CD4-positive, alpha-beta memory T cell (primary cell): ENCODE data around the gene MARF1. TPM values are rescaled to one million over a fixed set of nuclear protein-coding genes. Genes with fewer than 3 reads are reported as not detected.
"Not testable (repeated sequence)": the region's sequence is repeated elsewhere in the genome, so short reads cannot be mapped to it uniquely, and the experiment has no call there.

Experiments used
- CTCF ChIA-PET: fragments of 350-600 bp; sonication (Branson Sonifier 250); formaldehyde crosslinking; loops from one replicate; lab custom pipeline; 2021; ENCODE audit warnings: inconsistent platforms; ENCODE audit not compliant: partially characterized antibody; lab: Charles Lee
- POLR2A ChIA-PET: fragments of 350-600 bp; sonication (Branson Sonifier 250); formaldehyde crosslinking; loops from one replicate; lab custom pipeline; 2021; ENCODE audit not compliant: partially characterized antibody; lab: Charles Lee
- DNase-seq, 5 donors: peaks; one replicate each; pipeline versions ENCODE4 v3.0.0 to v3.0.0-alpha.2; 2020 to 2022; ENCODE audit warnings: mixed read lengths in 1 of 5
- H3K27ac ChIP-seq: one replicate; pipeline ENCODE4 v1.7.0; 2013; ENCODE audit warnings: low read depth, low read length
- H3K27me3 ChIP-seq: 2 replicates; pipeline ENCODE4 v1.7.0; 2013; ENCODE audit warnings: mild to moderate bottlenecking, low read length, moderate library complexity; ENCODE audit not compliant: insufficient read depth
- H3K36me3 ChIP-seq: 2 replicates; pipeline ENCODE4 v1.7.0; 2013; ENCODE audit warnings: mild to moderate bottlenecking, low read length, moderate library complexity; ENCODE audit not compliant: insufficient read depth
- H3K4me1 ChIP-seq: 2 replicates; pipeline ENCODE4 v1.7.0; 2013; ENCODE audit warnings: mild to moderate bottlenecking, low read length, moderate library complexity; ENCODE audit not compliant: insufficient read depth
- H3K4me3 ChIP-seq, 2 donors: one replicate each; pipeline ENCODE4 v1.7.0; 2013; ENCODE audit warnings: low read length in 2 of 2, mild to moderate bottlenecking in 1 of 2
- H3K9me3 ChIP-seq, 2 donors: one replicate each; pipeline ENCODE4 v1.7.0; 2013; ENCODE audit warnings: low read length in 2 of 2, control low read depth in 1 of 2; ENCODE audit not compliant: control insufficient read depth in 1 of 2
- H3K27ac Mint-ChIP-seq, 7 donors: one replicate each; pipeline ENCODE4 v1.8.0; 2020 to 2021; ENCODE audit warnings: mixed read lengths in 7 of 7, mild to moderate bottlenecking in 6 of 7, inconsistent platforms in 3 of 7, moderate library complexity in 3 of 7
- H3K27me3 Mint-ChIP-seq, 2 donors: one replicate each; pipeline ENCODE4 v1.8.0; 2020 to 2021; ENCODE audit warnings: mixed read lengths in 2 of 2
- H3K36me3 Mint-ChIP-seq, 2 donors: one replicate each; pipeline ENCODE4 v1.8.0; 2020 to 2021; ENCODE audit warnings: mixed read lengths in 2 of 2, inconsistent platforms in 1 of 2, mild to moderate bottlenecking in 1 of 2
- H3K4me1 Mint-ChIP-seq, 4 donors: one replicate each; pipeline ENCODE4 v1.8.0; 2020 to 2021; ENCODE audit warnings: mixed read lengths in 4 of 4, mild to moderate bottlenecking in 1 of 4
- H3K4me3 Mint-ChIP-seq, 8 donors: one replicate each; pipeline ENCODE4 v1.8.0; 2020 to 2021; ENCODE audit warnings: mixed read lengths in 8 of 8, mild to moderate bottlenecking in 7 of 8, moderate library complexity in 6 of 8, inconsistent platforms in 3 of 8
- H3K9me3 Mint-ChIP-seq, 8 donors: one replicate each; pipeline ENCODE4 v1.8.0; 2020 to 2021; ENCODE audit warnings: mixed read lengths in 8 of 8, mild to moderate bottlenecking in 5 of 8, inconsistent platforms in 3 of 8, moderate library complexity in 1 of 8
- intact Hi-C: fragments of 100-400 bp; cut with micrococcal nuclease; formaldehyde crosslinking; loops from one replicate; pipeline ENCODE4 v1.15.1; 2023
- polyA plus RNA-seq, 2 donors: library from polyadenylated mRNA; unstranded; fragments of 300-500 nt; fragmentation: Illumina TruSeq; gene quantifications; one replicate each; pipeline ENCODE4 v1.2.3, GENCODE V29; 2021
- total RNA-seq, 2 experiments: library from RNA; stranded (reverse); gene quantifications; one replicate each; pipeline ENCODE4 v1.2.3, GENCODE V29; 2021

Gene MARF1
- total and polyA plus RNA-seq, 4 experiments from 2014 or later = 6.8 to 235 (median 121) TPM

- H3K36me3 Mint-ChIP-seq = peaks cover 7 to 49% of the 10 kb centered on the region in 2 donors
- not testable (repeated sequence) for H3K27me3 Mint-ChIP-seq, H3K4me3 Mint-ChIP-seq
These were observed 12.6 kb upstream of the MARF1 start for GRCh38 chr16:15655561-15655960.

GRCh38 chr16:15654591-15654990 lies 11.6 kb upstream of the MARF1 start:
- DNase-seq = no peak
- H3K4me1 Mint-ChIP-seq = peaks cover 42 to 75% (median 57%) of the 10 kb centered on the region in 4 donors
- Histone ChIP-seq H3K4me1 (peaks cover 73% of the 10 kb centered on the region), H3K9me3 (no peaks in the 10 kb centered on the region), H3K4me3 (no peak overlapping the region), H3K27me3 (no peaks in the 10 kb centered on the region), H3K27ac (no peak overlapping the region), H3K36me3 (peaks cover 7% of the 10 kb centered on the region)
- H3K27ac Mint-ChIP-seq = peak overlapping the region in 5 of 7 donors; percentile 6 to 98 (median 47)
- POLR2A ChIA-PET = interaction anchor here (0.6 kb wide), 1 partner anchor 351 kb away, joined by 4 read pairs; no protein-coding TSS in a partner anchor
- H3K27me3 Mint-ChIP-seq = no peaks in the 10 kb centered on the region
- CTCF ChIA-PET = interaction anchor here (0.9 kb wide), 1 partner anchor 13 kb away, joined by 3 read pairs; no protein-coding TSS in a partner anchor
- H3K9me3 Mint-ChIP-seq = no peaks in the 10 kb centered on the region
- intact Hi-C loops = no loop called here
- peaks cover 5 to 50% of the 10 kb centered on the region in 2 donors for H3K36me3 Mint-ChIP-seq
- no peak overlapping the region for H3K4me3 Mint-ChIP-seq

More at GRCh38 chr16:15655561-15655960, 12.6 kb upstream of the MARF1 start:
- H3K9me3 Mint-ChIP-seq, H3K27me3 ChIP-seq, H3K36me3 ChIP-seq, H3K27ac ChIP-seq, DNase-seq, H3K4me3 ChIP-seq, CTCF ChIA-PET, H3K9me3 ChIP-seq, intact Hi-C loops: not testable (repeated sequence)
- Mint-ChIP-seq H3K27ac (peak overlapping the region in 1 of 7 donors; percentile 63), H3K4me1 (peaks cover 46 to 78% (median 63%) of the 10 kb centered on the region in 4 donors)
- POLR2A ChIA-PET = interaction anchor here (0.6 kb wide), 1 partner anchor 212 kb away, joined by 3 read pairs; no protein-coding TSS in a partner anchor
- H3K4me1 ChIP-seq = peaks cover 80% of the 10 kb centered on the region

- DNase-seq = no peak
- H3K27ac Mint-ChIP-seq = peak overlapping the region; percentile 47 to 98 (median 64)
- ChIA-PET CTCF (interaction anchor here (1.1 to 2.9 kb wide), 3 partner anchors 9 to 19 kb away, joined by 3 to 16 read pairs (median 3); partner anchors contain the start of gene MARF1), POLR2A (interaction anchor here (1.1 to 1.4 kb wide), 3 partner anchors 10 to 18 kb away, joined by 4 to 6 read pairs (median 4); partner anchors contain the start of gene MARF1)
- peaks cover 5 to 46% of the 10 kb centered on the region in 2 donors for H3K36me3 Mint-ChIP-seq
- H3K4me3 Mint-ChIP-seq = peak overlapping the region; percentile 49 to 99 (median 65)
- Histone ChIP-seq H3K9me3 (no peaks in the 10 kb centered on the region), H3K27me3 (no peaks in the 10 kb centered on the region), H3K4me1 (peaks cover 64% of the 10 kb centered on the region), H3K36me3 (peaks cover 7% of the 10 kb centered on the region), H3K4me3 (no peak overlapping the region), H3K27ac (no peak overlapping the region)
- peaks cover 35 to 66% (median 51%) of the 10 kb centered on the region in 4 donors for H3K4me1 Mint-ChIP-seq
- no peaks in the 10 kb centered on the region for H3K27me3 Mint-ChIP-seq
- intact Hi-C loops = no loop called here
- no peaks in the 10 kb centered on the region for H3K9me3 Mint-ChIP-seq
These were observed 10.3 kb upstream of the MARF1 start for GRCh38 chr16:15653227-15653626.

- H3K27me3 Mint-ChIP-seq = no peaks in the 10 kb centered on the region
- no peak for DNase-seq
- peaks cover 28 to 58% (median 43%) of the 10 kb centered on the region in 4 donors for H3K4me1 Mint-ChIP-seq
- Histone ChIP-seq H3K4me1 (peaks cover 57% of the 10 kb centered on the region), H3K9me3 (no peaks in the 10 kb centered on the region), H3K27ac (no peak overlapping the region), H3K36me3 (peaks cover 7% of the 10 kb centered on the region), H3K4me3 (no peak overlapping the region), H3K27me3 (no peaks in the 10 kb centered on the region)
- peaks cover 5 to 42% of the 10 kb centered on the region in 2 donors for H3K36me3 Mint-ChIP-seq
- ChIA-PET POLR2A (interaction anchor here (1.1 to 1.4 kb wide), 3 partner anchors 10 to 17 kb away, joined by 4 to 6 read pairs (median 4); partner anchors contain the start of gene MARF1), CTCF (interaction anchor here (1.1 to 2.9 kb wide), 2 partner anchors 9 to 10 kb away, joined by 3 to 16 read pairs; partner anchors contain the start of gene MARF1)
- H3K4me3 Mint-ChIP-seq = peak overlapping the region; percentile 49 to 100 (median 98)
- intact Hi-C loops = no loop called here
- peak overlapping the region; percentile 47 to 98 (median 67) for H3K27ac Mint-ChIP-seq
- no peaks in the 10 kb centered on the region for H3K9me3 Mint-ChIP-seq
These were observed 9.5 kb upstream of the MARF1 start for GRCh38 chr16:15652293-15653001.

- Mint-ChIP-seq H3K27me3 (no peaks in the 10 kb centered on the region), H3K27ac (peak overlapping the region; percentile 98 to 100 (median 99)), H3K4me3 (peak overlapping the region; percentile 97 to 100 (median 99)), H3K9me3 (no peaks in the 10 kb centered on the region), H3K4me1 (peaks cover 19 to 43% (median 32%) of the 10 kb centered on the region in 4 donors), H3K36me3 (peaks cover 5 to 30% of the 10 kb centered on the region in 2 donors)
- Histone ChIP-seq H3K36me3 (peaks cover 7% of the 10 kb centered on the region), H3K4me1 (peaks cover 48% of the 10 kb centered on the region), H3K4me3 (peak overlapping the region; percentile 76 to 88), H3K9me3 (no peaks in the 10 kb centered on the region), H3K27me3 (no peaks in the 10 kb centered on the region), H3K27ac (peak overlapping the region; percentile 98)
- DNase-seq = peak; percentile 36 to 84 (median 40)
- intact Hi-C loops = loop anchor here (1.0 to 2.0 kb wide), 3 partner anchors 8 to 22 kb away; no protein-coding TSS in a partner anchor
- POLR2A ChIA-PET = interaction anchor here (0.6 to 3.1 kb wide), 6 partner anchors 8 to 61 kb away, joined by 3 to 21 read pairs (median 8); partner anchors contain the start of gene MARF1
- CTCF ChIA-PET = interaction anchor here (1.1 to 1.7 kb wide), 3 partner anchors 9 to 21 kb away, joined by 3 to 4 read pairs (median 4); no protein-coding TSS in a partner anchor
These were observed 7.8 kb upstream of the MARF1 start for GRCh38 chr16:15650698-15651171.

GRCh38 chr16:15650019-15650697 lies 7.2 kb upstream of the MARF1 start, which contains the start of gene NDE1:
NDE1 (plus strand) TSS chr16:15650245; CDS start chr16:15664779, 14,534 bp downstream.
- Histone ChIP-seq H3K27me3 (no peaks in the 10 kb centered on the region), H3K36me3 (peaks cover 7% of the 10 kb centered on the region), H3K9me3 (no peaks in the 10 kb centered on the region), H3K4me3 (peak within 1 kb of the TSS; percentile 76 to 88), H3K4me1 (peaks cover 48% of the 10 kb centered on the region), H3K27ac (peak within 1 kb of the TSS; percentile 98)
- Mint-ChIP-seq H3K4me3 (peak within 1 kb of the TSS; percentile 97 to 100 (median 99)), H3K9me3 (no peaks in the 10 kb centered on the region), H3K36me3 (peaks cover 5 to 29% of the 10 kb centered on the region in 2 donors), H3K27ac (peak within 1 kb of the TSS; percentile 98 to 100 (median 99)), H3K27me3 (no peaks in the 10 kb centered on the region), H3K4me1 (peaks cover 19 to 43% (median 32%) of the 10 kb centered on the region in 4 donors)
- POLR2A ChIA-PET = interaction anchor here (1.0 to 3.1 kb wide), 6 partner anchors 8 to 60 kb away, joined by 3 to 21 read pairs (median 8); partner anchors contain the start of gene MARF1
- intact Hi-C loops = loop anchor here (1.0 to 2.0 kb wide), 3 partner anchors 8 to 23 kb away; no protein-coding TSS in a partner anchor
- CTCF ChIA-PET = interaction anchor here (1.2 to 1.7 kb wide), 2 partner anchors 19 to 21 kb away, joined by 3 to 4 read pairs; no protein-coding TSS in a partner anchor
- peak; percentile 76 to 87 (median 79) for DNase-seq
